C4-2B (cell line): ENCODE measurements around the gene DCST2.

Source experiments
- ZFX ChIP-seq: fragments of 450-650 bp; IDR thresholded peaks from 2 replicates; pipeline ENCODE4 v1.6.1; 2017
- TF ChIP-seq, protein P1 (sequence below): fragments of 450-650 bp; conservative IDR thresholded peaks from 2 replicates; pipeline ENCODE4 v1.5.1; 2017; ENCODE audit warnings: mild to moderate bottlenecking

DNA sequence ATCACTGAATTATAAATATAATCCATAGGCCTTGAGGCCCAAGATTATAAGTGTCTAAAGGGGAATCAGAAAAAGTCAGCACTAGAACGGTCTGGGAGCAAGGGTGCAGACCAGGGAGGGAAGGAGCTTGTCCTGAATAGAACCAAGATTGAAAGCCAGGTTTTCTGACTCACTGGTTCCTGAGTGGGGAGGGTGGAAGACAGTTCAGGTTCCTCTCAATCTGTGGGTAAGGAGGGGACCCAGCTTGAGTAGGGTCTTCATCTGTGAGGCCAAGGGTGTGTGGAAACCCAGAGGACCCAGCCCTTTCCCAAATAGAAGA, 39.4 kb downstream of the DCST2 start:
- TF ChIP-seq, protein P1, sequence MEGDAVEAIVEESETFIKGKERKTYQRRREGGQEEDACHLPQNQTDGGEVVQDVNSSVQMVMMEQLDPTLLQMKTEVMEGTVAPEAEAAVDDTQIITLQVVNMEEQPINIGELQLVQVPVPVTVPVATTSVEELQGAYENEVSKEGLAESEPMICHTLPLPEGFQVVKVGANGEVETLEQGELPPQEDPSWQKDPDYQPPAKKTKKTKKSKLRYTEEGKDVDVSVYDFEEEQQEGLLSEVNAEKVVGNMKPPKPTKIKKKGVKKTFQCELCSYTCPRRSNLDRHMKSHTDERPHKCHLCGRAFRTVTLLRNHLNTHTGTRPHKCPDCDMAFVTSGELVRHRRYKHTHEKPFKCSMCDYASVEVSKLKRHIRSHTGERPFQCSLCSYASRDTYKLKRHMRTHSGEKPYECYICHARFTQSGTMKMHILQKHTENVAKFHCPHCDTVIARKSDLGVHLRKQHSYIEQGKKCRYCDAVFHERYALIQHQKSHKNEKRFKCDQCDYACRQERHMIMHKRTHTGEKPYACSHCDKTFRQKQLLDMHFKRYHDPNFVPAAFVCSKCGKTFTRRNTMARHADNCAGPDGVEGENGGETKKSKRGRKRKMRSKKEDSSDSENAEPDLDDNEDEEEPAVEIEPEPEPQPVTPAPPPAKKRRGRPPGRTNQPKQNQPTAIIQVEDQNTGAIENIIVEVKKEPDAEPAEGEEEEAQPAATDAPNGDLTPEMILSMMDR: no peak
- no peak for TF ChIP-seq ZFX
